HG03571 (cell line): ENCODE measurements around the gene RAI14.
A peak's percentile ranks its signal among the peaks of the same experiment; 100 is the strongest.

Source experiments
- ATAC-seq: cut with Tn5 transposase; IDR thresholded peaks from one replicate; pipeline ENCODE4 v1.9.1; 2021; ENCODE audit not compliant: unreplicated experiment

The RAI14 gene

GRCh38 chr5:34843497-34843896, 187.4 kb downstream of the RAI14 start:
- no peak for ATAC-seq

GRCh38 chr5:34844106-34844505, 188.0 kb downstream of the RAI14 start:
- no peak for ATAC-seq

- ATAC-seq: no peak
These were observed 188.9 kb downstream of the RAI14 start for GRCh38 chr5:34844999-34845398.

- ATAC-seq: no peak
These were observed 190.9 kb downstream of the RAI14 start for GRCh38 chr5:34847056-34847455.

- ATAC-seq: no peak
These were observed 191.4 kb downstream of the RAI14 start for GRCh38 chr5:34847552-34847951.

- ATAC-seq: no peak
These were observed 192.1 kb downstream of the RAI14 start for GRCh38 chr5:34848230-34848629.

GRCh38 chr5:34849253-34849652, 193.1 kb downstream of the RAI14 start:
- no peak for ATAC-seq

GRCh38 chr5:34854459-34855174, 198.5 kb downstream of the RAI14 start:
- peak; percentile 96 for ATAC-seq

- ATAC-seq: no peak
These were observed 201.0 kb downstream of the RAI14 start for GRCh38 chr5:34857161-34857560.

- no peak for ATAC-seq
These were observed 201.8 kb downstream of the RAI14 start for GRCh38 chr5:34857894-34858293.

GRCh38 chr5:34858790-34859189, 202.7 kb downstream of the RAI14 start:
- no peak for ATAC-seq

GRCh38 chr5:34859253-34859652, 203.1 kb downstream of the RAI14 start:
- no peak for ATAC-seq

- ATAC-seq: no peak
These were observed 207.8 kb downstream of the RAI14 start for GRCh38 chr5:34863946-34864345.

- no peak for ATAC-seq
These were observed 209.0 kb downstream of the RAI14 start for GRCh38 chr5:34865091-34865490.

- ATAC-seq: no peak
These were observed 210.9 kb downstream of the RAI14 start for GRCh38 chr5:34866989-34867471.

GRCh38 chr5:34867660-34868059, 211.5 kb downstream of the RAI14 start:
- ATAC-seq: no peak

GRCh38 chr5:34868791-34869190, 212.7 kb downstream of the RAI14 start:
- ATAC-seq: no peak

- ATAC-seq: no peak
These were observed 213.1 kb downstream of the RAI14 start for GRCh38 chr5:34869256-34869655.

GRCh38 chr5:34870382-34870781, 214.3 kb downstream of the RAI14 start:
- ATAC-seq: no peak

GRCh38 chr5:34876275-34876674, 220.1 kb downstream of the RAI14 start:
- ATAC-seq: no peak

GRCh38 chr5:34881246-34881645, 225.1 kb downstream of the RAI14 start:
- no peak for ATAC-seq
